Heart left ventricle (tissue), 13 donors: ENCODE measurements around the gene SHKBP1.

Experiments used
- CTCF ChIP-seq, 12 donors: fragments of 200-600 bp; sonication (generic) in 4 of 12; IDR thresholded peaks; one replicate each; pipeline versions ENCODE4 v1.5.0 to v1.8.0; 2018 to 2022; ENCODE audit warnings: antibody characterized with exemption in 12 of 12, mild to moderate bottlenecking in 5 of 12
- POLR2A ChIP-seq, 2 donors: fragments of 450-650 bp; IDR thresholded peaks; one replicate each; pipeline ENCODE4 v1.6.1; 2017; ENCODE audit warnings: antibody characterized with exemption in 2 of 2, mild to moderate bottlenecking in 2 of 2, moderate library complexity in 2 of 2
- donor health status: ischemic (EF 13 %, LVEDD 7.1; RV severe dilation, severe dysfunction).
- donor health status: DM: no; HTN: yes; CAD: no.
- donor health status: DM: no; HTN: no; CAD: no.
- donor health status: ischemic (EF 25% LVEDD 6.9; RV normal size, moderate dysfunction).
- donor health status: ischemic (EF 25% LVEDD 5.7; RV mildly dilated, moderate dysfunction).
- donor health status: ischemic (EF 35%, LVEDD 5.7; RV mildly dilated, moderate dysfunction).
- donor health status: nonischemic (EF 11% LVEDD 7.7; RV severe dilation, severe dysfunction).
- donor health status: DM: yes; HTN: yes; CAD: no.
- donor health status: PGD.
- donor health status: ischemic (EF 29% LVEDD 5.4; RV normal size, mild dysfunction).
- donor health status: nonischemic (EF 23%, LVEDD 6.1; RV moderate dilation, normal function).

- TF ChIP-seq CTCF (IDR thresholded peaks at IDR 0.05) (no peak), POLR2A (IDR thresholded peaks at IDR 0.05) (no peak)
These were observed 62.9 kb downstream of the SHKBP1 start for GRCh38 chr19:40639638-40639982.
